HepG2 (cell line): ENCODE results near the gene UBE2L6. TPM values are rescaled to one million over a fixed set of nuclear protein-coding genes. Genes with fewer than 3 reads are reported as not detected.
A peak's percentile ranks its signal among the peaks of the same experiment; 100 is the strongest.

Source experiments
- ATAC-seq: fragments of 200-7000 bp; cut with Tn5 transposase; 3 replicates; pipeline ENCODE4 v1.9.1; 2020; ENCODE audit warnings: mild to moderate bottlenecking, moderate library complexity
- BruUV-seq: library from RNA; stranded (reverse); fragments of 400-500 nt; replicated peaks from 2 replicates; lab custom pipeline; 2021; lab: Mats Ljungman, UMichigan
- CTCF ChIA-PET: fragments of 300-600 bp; formaldehyde crosslinking; extraction: SDS; loops from one replicate; lab custom pipeline; 2021; ENCODE audit warnings: low total read pairs, inconsistent platforms, low intra/inter-chr PET ratio; lab: Yijun Ruan, JAX
- POLR2A ChIA-PET: fragments of 350-600 bp; sonication (Branson Sonifier 250); formaldehyde crosslinking; loops from one replicate; lab custom pipeline; 2020; ENCODE audit warnings: antibody characterized with exemption, inconsistent platforms; lab: Yijun Ruan, JAX
- DNase-seq: peaks from one replicate; pipeline ENCODE4 v3.0.0-alpha.2; 2015; ENCODE audit warnings: low spot score
- FAIRE-seq: peaks from 3 replicates; lab custom pipeline; 2011; peaks lifted over from hg19 to GRCh38; lab: Jason Lieb, UNC
- H2AFZ ChIP-seq: one replicate; pipeline ENCODE4 v1.6.1; 2011; ENCODE audit warnings: low read length, inconsistent platforms
- H3K27ac ChIP-seq: fragments of 300-600 bp; 3 replicates; pipeline ENCODE4 v1.8.0; 2011; ENCODE audit warnings: mixed run types, mild to moderate bottlenecking, mixed read lengths, low read length, inconsistent platforms; ENCODE audit not compliant: insufficient read depth; ENCODE audit errors: extremely low read length
- H3K27me3 ChIP-seq, 2 experiments: fragments of 200-600 bp in 1 of 2; 2 replicates in 1 of 2; 3 replicates in 1 of 2; pipeline versions ENCODE4 v1.6.0 to v1.8.0; 2011; ENCODE audit warnings: low read length in 2 of 2, mild to moderate bottlenecking in 2 of 2, moderate library complexity in 2 of 2, inconsistent platforms in 1 of 2; ENCODE audit not compliant: insufficient read depth in 2 of 2, control insufficient read depth in 1 of 2
- H3K36me3 ChIP-seq, 2 experiments: fragments of 200-600 bp in 1 of 2; replicated peaks in 1 of 2; 2 replicates in 1 of 2; 3 replicates in 1 of 2; pipeline versions ENCODE4 v1.5.1 to v1.8.0; 2011; ENCODE audit warnings: low read length in 2 of 2, inconsistent platforms in 1 of 2; ENCODE audit not compliant: insufficient read depth in 2 of 2, control insufficient read depth in 1 of 2
- H3K4me1 ChIP-seq: 2 replicates; pipeline ENCODE4 v1.5.1; 2012; ENCODE audit warnings: low read length, inconsistent platforms; ENCODE audit not compliant: insufficient read depth
- H3K4me2 ChIP-seq: 2 replicates; pipeline ENCODE4 v1.6.0; 2011; ENCODE audit warnings: low read depth, low read length, inconsistent platforms
- H3K4me3 ChIP-seq, 3 experiments: fragments of 200-600 bp in 1 of 3; sonication (generic), shearing (Covaris generic) in 1 of 3; replicated peaks in 1 of 3; 2 replicates each; pipeline ENCODE4 v1.5.1; 2011 to 2016; ENCODE audit warnings: low read length in 3 of 3, inconsistent platforms in 2 of 3, low read depth in 2 of 3, mild to moderate bottlenecking in 2 of 3, control low read depth in 1 of 3, mixed read lengths in 1 of 3; ENCODE audit not compliant: insufficient read depth in 1 of 3
- H3K79me2 ChIP-seq: one replicate; pipeline ENCODE4 v1.6.1; 2011; ENCODE audit warnings: low read length, inconsistent platforms; ENCODE audit not compliant: insufficient read depth
- H3K9ac ChIP-seq: 2 replicates; pipeline ENCODE4 v1.6.0; 2011; ENCODE audit warnings: mild to moderate bottlenecking, low read depth, low read length, inconsistent platforms; ENCODE audit not compliant: insufficient read depth
- H3K9me3 ChIP-seq: 2 replicates; pipeline ENCODE4 v1.5.1; 2012; ENCODE audit warnings: mild to moderate bottlenecking, low read length
- H4K20me1 ChIP-seq: 2 replicates; pipeline ENCODE4 v1.6.0; 2011; ENCODE audit warnings: inconsistent platforms, mild to moderate bottlenecking, low read length, moderate library complexity; ENCODE audit not compliant: insufficient read depth
- CEBPG ChIP-seq: IDR thresholded peaks from 2 replicates; pipeline ENCODE4 v1.6.1; 2016
- ELF1 ChIP-seq: sonication (generic); formaldehyde crosslinking; IDR thresholded peaks from 2 replicates; pipeline ENCODE4 v1.4.0; 2020; ENCODE audit warnings: missing genetic modification reagents
- ESRRA ChIP-seq: sonication (generic); formaldehyde crosslinking; IDR thresholded peaks from 2 replicates; pipeline ENCODE4 v1.5.1; 2020; ENCODE audit warnings: mild to moderate bottlenecking, low read depth, missing genetic modification reagents
- HDAC1 ChIP-seq: sonication (generic); formaldehyde crosslinking; IDR thresholded peaks from 2 replicates; pipeline ENCODE4 v1.5.1; 2020; ENCODE audit warnings: mild to moderate bottlenecking, missing genetic modification reagents
- IRF9 ChIP-seq: sonication (generic); formaldehyde crosslinking; IDR thresholded peaks from 2 replicates; pipeline ENCODE4 v1.8.0; 2022; ENCODE audit warnings: missing genetic modification reagents, mild to moderate bottlenecking, borderline replicate concordance
- MAFG ChIP-seq: sonication (generic); formaldehyde crosslinking; IDR thresholded peaks from 2 replicates; pipeline ENCODE4 v1.5.1; 2020; ENCODE audit warnings: mild to moderate bottlenecking, missing genetic modification reagents
- REXO4 ChIP-seq: sonication (generic); formaldehyde crosslinking; IDR thresholded peaks from 2 replicates; pipeline ENCODE4 v1.8.0; 2022; ENCODE audit warnings: missing genetic modification reagents, mild to moderate bottlenecking, borderline replicate concordance
- STAT5B ChIP-seq: sonication (generic); formaldehyde crosslinking; IDR thresholded peaks from 2 replicates; pipeline ENCODE4 v1.4.0; 2020; ENCODE audit warnings: missing genetic modification reagents
- ZNF333 ChIP-seq: sonication (generic); formaldehyde crosslinking; IDR thresholded peaks from 2 replicates; pipeline ENCODE4 v1.4.0; 2020; ENCODE audit warnings: mild to moderate bottlenecking, missing genetic modification reagents, borderline replicate concordance
- ZNF510 ChIP-seq: sonication (generic); formaldehyde crosslinking; IDR thresholded peaks from 2 replicates; pipeline ENCODE4 v1.4.0; 2020; ENCODE audit warnings: low read depth, mild to moderate bottlenecking, missing genetic modification reagents
- ZNF629 ChIP-seq: sonication (generic); formaldehyde crosslinking; conservative IDR thresholded peaks from 2 replicates; pipeline ENCODE4 v1.5.0; 2020; ENCODE audit warnings: missing genetic modification reagents
- ZSCAN21 ChIP-seq: sonication (generic); formaldehyde crosslinking; IDR thresholded peaks from 2 replicates; pipeline ENCODE4 v1.8.0; 2022; ENCODE audit warnings: mild to moderate bottlenecking, missing genetic modification reagents, moderate library complexity, borderline replicate concordance
- ZUFSP ChIP-seq: sonication (generic); formaldehyde crosslinking; IDR thresholded peaks from 2 replicates; pipeline ENCODE4 v1.9.0; 2021; ENCODE audit warnings: missing genetic modification reagents, mild to moderate bottlenecking, borderline replicate concordance
- ZZZ3 ChIP-seq: sonication (generic); formaldehyde crosslinking; IDR thresholded peaks from 2 replicates; pipeline ENCODE4 v1.4.0; 2020; ENCODE audit warnings: missing genetic modification reagents, mild to moderate bottlenecking, borderline replicate concordance
- WGBS: methylation state at CpG from one replicate; pipeline ENCODE4 v1.1.6; 2017; ENCODE audit warnings: low lambda C conversion rate; 5-methylcytosine and 5-hydroxymethylcytosine counted together
- in situ Hi-C: cut with HindIII; loops from 2 replicates; pipeline ENCODE4 v1.10.0; 2017; ENCODE audit warnings: low pct_unique_long_range_greater_than_20kb; ENCODE audit not compliant: extremely low pct_ligation_motif_present
- intact Hi-C: fragments of 100-400 bp; cut with micrococcal nuclease; formaldehyde crosslinking; loops from one replicate; pipeline ENCODE4 v1.10.0; 2022; ENCODE audit not compliant: unreplicated experiment
- polyA plus RNA-seq, 8 experiments: library from polyadenylated mRNA; depleted of rRNA in 3 of 8; stranded (reverse) in 7 of 8; unstranded in 1 of 8; fragments of >200 nt; fragmentation: Illumina TruSeq in 4 of 8; extraction: Trizol in 4 of 8; gene quantifications; 2 replicates each; pipeline versions ENCODE4 v1.2.1 to v1.2.3, GENCODE V29; 2011 to 2016; ENCODE audit warnings: low read depth in 4 of 8, missing spikeins in 1 of 8, mixed read lengths in 1 of 8; ENCODE audit not compliant: insufficient read depth in 1 of 8
- total RNA-seq, 5 experiments: library from RNA; depleted of rRNA; stranded (reverse); fragments of >200 nt; fragmentation: Illumina TruSeq; extraction: Trizol; gene quantifications; 2 replicates each; pipeline ENCODE4 v1.2.3, GENCODE V29; 2016; ENCODE audit warnings: low read depth in 1 of 5
- TF ChIP-seq, protein P1 (sequence below): sonication (generic); formaldehyde crosslinking; IDR thresholded peaks from 2 replicates; pipeline ENCODE4 v1.4.0; 2020; ENCODE audit warnings: missing genetic modification reagents
- TF ChIP-seq, protein P2 (sequence below): sonication (generic); formaldehyde crosslinking; IDR thresholded peaks from 2 replicates; pipeline ENCODE4 v1.5.1; 2020; ENCODE audit warnings: missing genetic modification reagents, mild to moderate bottlenecking, borderline replicate concordance
- TF ChIP-seq, protein P3 (sequence below): sonication (generic); formaldehyde crosslinking; IDR thresholded peaks from 2 replicates; pipeline ENCODE4 v1.5.0; 2020; ENCODE audit warnings: mild to moderate bottlenecking, missing genetic modification reagents

Gene UBE2L6
- total and polyA plus RNA-seq, 2 of the 13 experiments (the other 11 are each of a cell fraction or from before 2014, with no cell fraction given) = 30.3 to 30.4 TPM

GRCh38 chr11:57530215-57530595 is 37.3 kb downstream of the UBE2L6 start:
- FAIRE-seq (no peak), ATAC-seq (peak; percentile 39), DNase-seq (no peak)
- no peaks in the 10 kb centered on the region for H4K20me1 ChIP-seq
- TSS peak; percentile 78 for BruUV-seq
- peak overlapping the region; percentile 94 for H3K4me2 ChIP-seq
- H3K27me3 ChIP-seq = peaks cover 0 to 5% of the 10 kb centered on the region in 2 experiments; a peak in 1 of 5 replicates
- H3K9ac ChIP-seq = peak overlapping the region; percentile 90
- H3K4me3 ChIP-seq = peak overlapping the region; percentile 80 to 98 (median 96)
- CTCF ChIA-PET = interaction anchor here (1.0 to 1.1 kb wide), 2 partner anchors 37 to 38 kb away, joined by 3 to 4 read pairs; no protein-coding TSS in a partner anchor
- H3K36me3 ChIP-seq = peaks cover 0 to 5% of the 10 kb centered on the region in 2 experiments; a peak in 1 of 5 replicates
- peaks cover 13% of the 10 kb centered on the region for H3K79me2 ChIP-seq
- no peak overlapping the region for H2AFZ ChIP-seq
- intact Hi-C loops = loop anchor here (1.0 to 5.0 kb wide), 2 partner anchors 16 to 112 kb away; no protein-coding TSS in a partner anchor
- in situ Hi-C loops = loop anchor here (5.0 kb wide), 1 partner anchor 183 kb away; no protein-coding TSS in a partner anchor
- peaks cover 42% of the 10 kb centered on the region for H3K4me1 ChIP-seq
- peak overlapping the region; percentile 62 for H3K27ac ChIP-seq
- WGBS = 0% methylated on average over 4 of the region's 17 CpGs
- POLR2A ChIA-PET = interaction anchor here (1.0 to 2.6 kb wide), 8 partner anchors 15 to 111 kb away, joined by 3 to 13 read pairs (median 4); partner anchors contain the start of gene SLC43A1
- H3K9me3 ChIP-seq = no peaks in the 10 kb centered on the region
- TF ChIP-seq STAT5B (CRISPR knock-in tag) (no peak), HDAC1 (CRISPR knock-in tag) (no peak), MAFG (CRISPR knock-in tag) (no peak), ZNF510 (no peak), REXO4 (no peak), IRF9 (CRISPR knock-in tag) (no peak; the same call in 1 of the 2 replicates), ELF1 (CRISPR knock-in tag) (no peak), ESRRA (CRISPR knock-in tag) (no peak), CEBPG (CRISPR knock-in tag) (no peak), ZUFSP (CRISPR knock-in tag) (no peak), ZZZ3 (CRISPR knock-in tag) (no peak), ZNF333 (CRISPR knock-in tag) (no peak), ZSCAN21 (no peak), ZNF629 (CRISPR knock-in tag) (peak; percentile 99)
- TF ChIP-seq, protein P1, sequence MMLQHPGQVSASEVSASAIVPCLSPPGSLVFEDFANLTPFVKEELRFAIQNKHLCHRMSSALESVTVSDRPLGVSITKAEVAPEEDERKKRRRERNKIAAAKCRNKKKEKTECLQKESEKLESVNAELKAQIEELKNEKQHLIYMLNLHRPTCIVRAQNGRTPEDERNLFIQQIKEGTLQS (CRISPR knock-in tag) = no peak
- TF ChIP-seq, protein P2, sequence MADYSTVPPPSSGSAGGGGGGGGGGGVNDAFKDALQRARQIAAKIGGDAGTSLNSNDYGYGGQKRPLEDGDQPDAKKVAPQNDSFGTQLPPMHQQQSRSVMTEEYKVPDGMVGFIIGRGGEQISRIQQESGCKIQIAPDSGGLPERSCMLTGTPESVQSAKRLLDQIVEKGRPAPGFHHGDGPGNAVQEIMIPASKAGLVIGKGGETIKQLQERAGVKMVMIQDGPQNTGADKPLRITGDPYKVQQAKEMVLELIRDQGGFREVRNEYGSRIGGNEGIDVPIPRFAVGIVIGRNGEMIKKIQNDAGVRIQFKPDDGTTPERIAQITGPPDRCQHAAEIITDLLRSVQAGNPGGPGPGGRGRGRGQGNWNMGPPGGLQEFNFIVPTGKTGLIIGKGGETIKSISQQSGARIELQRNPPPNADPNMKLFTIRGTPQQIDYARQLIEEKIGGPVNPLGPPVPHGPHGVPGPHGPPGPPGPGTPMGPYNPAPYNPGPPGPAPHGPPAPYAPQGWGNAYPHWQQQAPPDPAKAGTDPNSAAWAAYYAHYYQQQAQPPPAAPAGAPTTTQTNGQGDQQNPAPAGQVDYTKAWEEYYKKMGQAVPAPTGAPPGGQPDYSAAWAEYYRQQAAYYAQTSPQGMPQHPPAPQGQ = no peak
- TF ChIP-seq, protein P3, sequence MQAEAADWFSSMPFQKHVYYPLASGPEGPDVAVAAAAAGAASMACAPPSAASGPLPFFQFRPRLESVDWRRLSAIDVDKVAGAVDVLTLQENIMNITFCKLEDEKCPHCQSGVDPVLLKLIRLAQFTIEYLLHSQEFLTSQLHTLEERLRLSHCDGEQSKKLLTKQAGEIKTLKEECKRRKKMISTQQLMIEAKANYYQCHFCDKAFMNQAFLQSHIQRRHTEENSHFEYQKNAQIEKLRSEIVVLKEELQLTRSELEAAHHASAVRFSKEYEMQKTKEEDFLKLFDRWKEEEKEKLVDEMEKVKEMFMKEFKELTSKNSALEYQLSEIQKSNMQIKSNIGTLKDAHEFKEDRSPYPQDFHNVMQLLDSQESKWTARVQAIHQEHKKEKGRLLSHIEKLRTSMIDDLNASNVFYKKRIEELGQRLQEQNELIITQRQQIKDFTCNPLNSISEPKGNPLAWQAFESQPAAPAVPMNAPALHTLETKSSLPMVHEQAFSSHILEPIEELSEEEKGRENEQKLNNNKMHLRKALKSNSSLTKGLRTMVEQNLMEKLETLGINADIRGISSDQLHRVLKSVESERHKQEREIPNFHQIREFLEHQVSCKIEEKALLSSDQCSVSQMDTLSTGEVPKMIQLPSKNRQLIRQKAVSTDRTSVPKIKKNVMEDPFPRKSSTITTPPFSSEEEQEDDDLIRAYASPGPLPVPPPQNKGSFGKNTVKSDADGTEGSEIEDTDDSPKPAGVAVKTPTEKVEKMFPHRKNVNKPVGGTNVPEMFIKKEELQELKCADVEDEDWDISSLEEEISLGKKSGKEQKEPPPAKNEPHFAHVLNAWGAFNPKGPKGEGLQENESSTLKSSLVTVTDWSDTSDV (CRISPR knock-in tag) = no peak
